HEK293T (cell line): ENCODE data around the gene CLDN7.

Source experiments
- CTCF ChIA-PET: fragments of 350-600 bp; formaldehyde crosslinking; extraction: SDS; loops from one replicate; lab custom pipeline; 2021; ENCODE audit warnings: antibody characterized with exemption, inconsistent platforms; lab: Yijun Ruan, JAX
- POLR2A ChIA-PET: fragments of 350-600 bp; formaldehyde crosslinking; extraction: SDS; loops from one replicate; lab custom pipeline; 2020; ENCODE audit warnings: antibody characterized with exemption, inconsistent platforms; lab: Yijun Ruan, JAX
- DNase-seq: peaks from one replicate; pipeline ENCODE4 v3.0.0; 2012; ENCODE audit warnings: mixed read lengths; ENCODE audit errors: extremely low spot score
- ARNT ChIP-seq: fragments of 450-650 bp; IDR thresholded peaks from 2 replicates; pipeline ENCODE4 v1.6.1; 2017; ENCODE audit warnings: mild to moderate bottlenecking
- BHLHE40 ChIP-seq: fragments of 450-650 bp; IDR thresholded peaks from 2 replicates; pipeline ENCODE4 v1.6.1; 2016; ENCODE audit warnings: mild to moderate bottlenecking, moderate library complexity, borderline replicate concordance
- CTBP1 ChIP-seq: fragments of 450-650 bp; IDR thresholded peaks from 2 replicates; pipeline ENCODE4 v1.6.1; 2016; ENCODE audit warnings: borderline replicate concordance
- ELF4 ChIP-seq: fragments of 450-650 bp; IDR thresholded peaks from 2 replicates; pipeline ENCODE4 v1.6.1; 2017; ENCODE audit warnings: antibody characterized with exemption
- FOXA1 ChIP-seq: fragments of 450-650 bp; IDR thresholded peaks from 2 replicates; pipeline ENCODE4 v1.6.1; 2016; ENCODE audit warnings: mild to moderate bottlenecking
- FOXK2 ChIP-seq: fragments of 450-650 bp; IDR thresholded peaks from 2 replicates; pipeline ENCODE4 v1.6.1; 2016; ENCODE audit warnings: mild to moderate bottlenecking
- FOXM1 ChIP-seq: fragments of 450-650 bp; IDR thresholded peaks from 2 replicates; pipeline ENCODE4 v1.6.1; 2017; ENCODE audit warnings: mild to moderate bottlenecking, borderline replicate concordance
- HDGF ChIP-seq: fragments of 450-650 bp; IDR thresholded peaks from 2 replicates; pipeline ENCODE4 v1.6.1; 2017; ENCODE audit warnings: antibody characterized with exemption, borderline replicate concordance
- L3MBTL2 ChIP-seq: fragments of 450-650 bp; conservative IDR thresholded peaks from 2 replicates; pipeline ENCODE4 v1.6.1; 2016; ENCODE audit warnings: mild to moderate bottlenecking
- LEF1 ChIP-seq: fragments of 450-650 bp; IDR thresholded peaks from 2 replicates; pipeline ENCODE4 v1.6.1; 2017; ENCODE audit warnings: mild to moderate bottlenecking, borderline replicate concordance
- NFRKB ChIP-seq: fragments of 450-650 bp; IDR thresholded peaks from 2 replicates; pipeline ENCODE4 v1.6.1; 2016; ENCODE audit warnings: mild to moderate bottlenecking, moderate library complexity
- PKNOX1 ChIP-seq: fragments of 450-650 bp; IDR thresholded peaks from 2 replicates; pipeline ENCODE4 v1.6.1; 2016
- SP1 ChIP-seq: fragments of 450-650 bp; IDR thresholded peaks from 2 replicates; pipeline ENCODE4 v1.6.1; 2017
- SUZ12 ChIP-seq: fragments of 450-650 bp; IDR thresholded peaks from 2 replicates; pipeline ENCODE4 v1.6.1; 2016; ENCODE audit warnings: mild to moderate bottlenecking
- TARDBP ChIP-seq: fragments of 450-650 bp; IDR thresholded peaks from 2 replicates; pipeline ENCODE4 v1.6.1; 2016
- ZNF384 ChIP-seq: fragments of 450-650 bp; IDR thresholded peaks from 2 replicates; pipeline ENCODE4 v1.6.1; 2016

Gene CLDN7

GRCh38 chr17:7218758-7219157 lies 43.5 kb downstream of the CLDN7 start:
- no peak for TF ChIP-seq SP1
- TF ChIP-seq LEF1 = no peak
- no peak for TF ChIP-seq NFRKB
- TF ChIP-seq PKNOX1 = no peak
- POLR2A ChIA-PET = interaction anchor here (0.6 to 9.3 kb wide), 7 partner anchors 14 to 111 kb away, joined by 3 to 166 read pairs (median 4); partner anchors contain the start of genes DVL2, GABARAP, NEURL4 and PHF23
- no peak for DNase-seq
- CTCF ChIA-PET = interaction anchor here (0.6 kb wide), 1 partner anchor 61 kb away, joined by 3 read pairs; no protein-coding TSS in a partner anchor

GRCh38 chr17:7218166-7218565 lies 44.1 kb downstream of the CLDN7 start:
- no peak for TF ChIP-seq CTBP1
- no peak for TF ChIP-seq FOXK2
- TF ChIP-seq SP1 = no peak
- no peak for TF ChIP-seq TARDBP
- no peak for TF ChIP-seq BHLHE40
- no peak for TF ChIP-seq FOXM1
- no peak for TF ChIP-seq HDGF
- no peak for TF ChIP-seq ARNT
- TF ChIP-seq FOXA1 = no peak
- TF ChIP-seq SUZ12 = no peak
- CTCF ChIA-PET = no interaction called here
- no peak for DNase-seq
- POLR2A ChIA-PET = interaction anchor here (1.7 to 9.3 kb wide), 3 partner anchors 15 to 111 kb away, joined by 3 to 166 read pairs (median 11); partner anchors contain the start of genes DVL2, GABARAP, NEURL4 and PHF23

- TF ChIP-seq L3MBTL2 (no peak), CTBP1 (no peak), SUZ12 (no peak), ZNF384 (no peak), TARDBP (no peak), ARNT (no peak), PKNOX1 (no peak), LEF1 (no peak), NFRKB (no peak), FOXA1 (no peak), BHLHE40 (no peak), FOXM1 (no peak), SP1 (no peak), HDGF (no peak), ELF4 (no peak)
- peak; percentile 39 for DNase-seq
- POLR2A ChIA-PET = interaction anchor here (0.6 to 9.3 kb wide), 2 partner anchors 21 to 74 kb away, joined by 3 to 166 read pairs; partner anchors contain the start of genes DVL2, GABARAP and PHF23
- CTCF ChIA-PET = no interaction called here
These were observed 44.9 kb downstream of the CLDN7 start for GRCh38 chr17:7217113-7217987.

- POLR2A ChIA-PET = interaction anchor here (1.1 to 3.3 kb wide), 2 partner anchors 23 to 181 kb away, joined by 4 to 13 read pairs; partner anchors contain the start of genes PHF23 and SLC16A13
- no peak for DNase-seq
- CTCF ChIA-PET = interaction anchor here (1.1 kb wide), 1 partner anchor 8 kb away, joined by 3 read pairs; no protein-coding TSS in a partner anchor
- no peak for TF ChIP-seq CTBP1
- no peak for TF ChIP-seq ARNT
- no peak for TF ChIP-seq TARDBP
- no peak for TF ChIP-seq FOXM1
- TF ChIP-seq BHLHE40 = no peak
- TF ChIP-seq FOXK2 = no peak
- no peak for TF ChIP-seq L3MBTL2
- no peak for TF ChIP-seq ZNF384
- no peak for TF ChIP-seq ELF4
- no peak for TF ChIP-seq NFRKB
- TF ChIP-seq LEF1 = no peak
- TF ChIP-seq SUZ12 = no peak
These were observed 45.8 kb downstream of the CLDN7 start for GRCh38 chr17:7216242-7217112.

GRCh38 chr17:7215652-7216180 lies 46.6 kb downstream of the CLDN7 start:
- no peak for TF ChIP-seq NFRKB
- TF ChIP-seq FOXK2 = no peak
- no peak for TF ChIP-seq CTBP1
- no peak for TF ChIP-seq ARNT
- TF ChIP-seq FOXA1 = no peak
- no peak for TF ChIP-seq HDGF
- TF ChIP-seq L3MBTL2 = no peak
- no peak for TF ChIP-seq TARDBP
- no peak for TF ChIP-seq FOXM1
- no peak for TF ChIP-seq ELF4
- TF ChIP-seq SUZ12 = no peak
- no peak for TF ChIP-seq LEF1
- no peak for TF ChIP-seq SP1
- TF ChIP-seq PKNOX1 = no peak
- no peak for TF ChIP-seq ZNF384
- no peak for TF ChIP-seq BHLHE40
- ChIA-PET CTCF (interaction anchor here (1.1 kb wide), 1 partner anchor 9 kb away, joined by 3 read pairs; no protein-coding TSS in a partner anchor), POLR2A (interaction anchor here (1.1 to 3.3 kb wide), 4 partner anchors 23 to 180 kb away, joined by 4 to 13 read pairs (median 10); partner anchors contain the start of genes NEURL4, PHF23 and SLC16A13)
- no peak for DNase-seq
